ENCODE data around the gene ANKRD16.

ANKRD16 gene

GRCh38 chr10:5812283-5813090 is 77.2 kb downstream of the ANKRD16 start:
- TF ChIP-seq CTCF (IDR thresholded peaks at IDR 0.05; ENCODE audit: low read depth, low read length): no peak
- no peak for DNase-seq (ENCODE audit: extremely low read depth, low read depth)

Data from AG09319 (cell line).